Amygdala (tissue), 56 donors: ENCODE data around the gene SCRN3.

Experiments
- DNase-seq, 56 donors: peaks; one replicate each; lab custom pipeline; 2025; lab: John Stamatoyannopoulos, UW

Gene SCRN3

GRCh38 chr2:174477759-174478158, 82.2 kb downstream of the SCRN3 start:
- no peak for DNase-seq
